ENCODE results near the gene CHIT1. TPM values are rescaled to one million over a fixed set of nuclear protein-coding genes. Genes with fewer than 3 reads are reported as not detected.

The CHIT1 gene
- total and polyA plus RNA-seq, 9 of the 15 experiments (the other 6 are each of a cell fraction or from before 2014, with no cell fraction given), result not detected

- no peaks in the 10 kb centered on the region for H3K79me2 ChIP-seq (ENCODE audit: control insufficient read depth, insufficient read depth, low read length)
- no peaks in the 10 kb centered on the region for H3K9me3 ChIP-seq (replicated peaks; ENCODE audit: control insufficient read depth, insufficient read depth, low read depth, low read length)
- no peak overlapping the region for H3K9ac ChIP-seq (ENCODE audit: insufficient read depth in 1 of 2, low read depth in 2 of 2, low read length in 2 of 2)
- no peak overlapping the region for H3K27ac ChIP-seq (ENCODE audit: extremely low read depth, low read depth, low read length)
- WGBS (ENCODE audit: insufficient coverage, low coverage, missing lambda C conversion rate), result 0% methylated on average over 8 of the region's 8 CpGs
- peaks cover 16 to 64% of the 10 kb centered on the region in 2 experiments; a peak in 4 of 5 replicates for H3K27me3 ChIP-seq (ENCODE audit: control insufficient read depth in 2 of 2, insufficient read depth in 2 of 2, low read length in 2 of 2)
- no peaks in the 10 kb centered on the region for H3K9me1 ChIP-seq (ENCODE audit: control insufficient read depth, insufficient read depth, low read length)
- DNase-seq (ENCODE audit: extremely low read depth in 1 of 4, low spot score in 3 of 4) (no peak), FAIRE-seq (no peak), ATAC-seq (no peak)
- no peak overlapping the region for H3K4me3 ChIP-seq
- H4K20me1 ChIP-seq (replicated peaks; ENCODE audit: control insufficient read depth, insufficient read depth, low read length), result peaks cover 29% of the 10 kb centered on the region; the same call in 1 of the 2 replicates
- CTCF ChIA-PET (ENCODE audit: low intra/inter-chr PET ratio), result interaction anchor here (2.5 to 3.5 kb wide), 2 partner anchors 53 to 131 kb away, joined by 12 to 27 read pairs; no protein-coding TSS in a partner anchor
- H2AFZ ChIP-seq (ENCODE audit: low read depth, low read length), result no peak overlapping the region
- BruUV-seq (replicated peaks), result no TSS peak
- intact Hi-C loops (cut with micrococcal nuclease), result no loop called here
- no peak overlapping the region for H3K4me2 ChIP-seq (ENCODE audit: insufficient read depth, low read length)
- H3K4me1 ChIP-seq (replicated peaks in 1 of 2; ENCODE audit: control insufficient read depth in 2 of 2, insufficient read depth in 2 of 2, low read length in 2 of 2), result peaks cover 0 to 11% of the 10 kb centered on the region in 2 experiments; a peak in 1 of 5 replicates
- POLR2A ChIA-PET, result interaction anchor here (0.5 to 1.1 kb wide), 5 partner anchors 11 to 1583 kb away, joined by 3 to 5 read pairs (median 3); no protein-coding TSS in a partner anchor
- TF ChIP-seq HNRNPK (IDR thresholded peaks at IDR 0.05; ENCODE audit: low read depth, low read length, poor library complexity, severe bottlenecking) (no peak), BRD9 (IDR thresholded peaks at IDR 0.05; ENCODE audit: low read depth, partially characterized antibody) (no peak), RFX5 (IDR thresholded peaks at IDR 0.05; ENCODE audit: low read depth, low read length) (no peak), CBFB (CRISPR knock-in tag; IDR thresholded peaks at IDR 0.05) (no peak), ZFP36 (IDR thresholded peaks at IDR 0.05; ENCODE audit: low read depth, low read length, partially characterized antibody) (no peak), FIP1L1 (IDR thresholded peaks at IDR 0.05; ENCODE audit: low read depth, low read length, poor library complexity, severe bottlenecking) (no peak), SIN3B (IDR thresholded peaks at IDR 0.05; ENCODE audit: low read depth) (no peak), FOXJ3 (CRISPR knock-in tag; IDR thresholded peaks at IDR 0.05) (no peak), ZNF407 (IDR thresholded peaks at IDR 0.05; ENCODE audit: low read depth) (no peak), ZNF239 (CRISPR knock-in tag; IDR thresholded peaks at IDR 0.05) (no peak), RBM17 (IDR thresholded peaks at IDR 0.05; ENCODE audit: borderline replicate concordance, low read depth, low read length) (no peak), MEF2D (tag; conservative IDR thresholded peaks at IDR 0.05; ENCODE audit: low read depth) (no peak)
- no peaks in the 10 kb centered on the region for H3K36me3 ChIP-seq (ENCODE audit: control insufficient read depth, insufficient read depth, low read length)
- in situ Hi-C loops (cut with MboI), result no loop called here
Measured at GRCh38 chr1:203170625-203171330, 58.7 kb downstream of the CHIT1 start.
